HK-2 (cell line): ENCODE measurements around the gene KHDC1.
A peak's percentile ranks its signal among the peaks of the same experiment; 100 is the strongest.
"Not testable (repeated sequence)": the region's sequence is repeated elsewhere in the genome, so short reads cannot be mapped to it uniquely, and the experiment has no call there.

ENCODE experiments used
- DNase-seq: peaks from one replicate; pipeline ENCODE4 v3.0.0-alpha.2; 2018; ENCODE audit not compliant: unreplicated experiment

Gene KHDC1, protein sequence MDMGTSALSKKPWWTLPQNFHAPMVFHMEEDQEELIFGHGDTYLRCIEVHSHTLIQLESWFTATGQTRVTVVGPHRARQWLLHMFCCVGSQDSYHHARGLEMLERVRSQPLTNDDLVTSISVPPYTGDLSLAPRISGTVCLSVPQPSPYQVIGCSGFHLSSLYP

GRCh38 chr6:73262671-73263569 is at the start of gene KHDC1:
Gene KHDC1, minus strand, starts transcription at chr6:73263196. Its CDS starts 20,679 bp downstream, at chr6:73242517.
- peak; percentile 69 for DNase-seq

GRCh38 chr6:73310503-73310845 is 47.5 kb upstream of the KHDC1 start:
- DNase-seq: not testable (repeated sequence)

GRCh38 chr6:73309785-73310502 is 46.9 kb upstream of the KHDC1 start:
- DNase-seq: peak; percentile 78

- DNase-seq: peak; percentile 50
Measured at GRCh38 chr6:73309535-73309784, 46.5 kb upstream of the KHDC1 start.

- DNase-seq: no peak
Measured at GRCh38 chr6:73308712-73309534, 45.9 kb upstream of the KHDC1 start.

- not testable (repeated sequence) for DNase-seq
Measured at GRCh38 chr6:73303773-73304172, 40.8 kb upstream of the KHDC1 start.

DNA sequence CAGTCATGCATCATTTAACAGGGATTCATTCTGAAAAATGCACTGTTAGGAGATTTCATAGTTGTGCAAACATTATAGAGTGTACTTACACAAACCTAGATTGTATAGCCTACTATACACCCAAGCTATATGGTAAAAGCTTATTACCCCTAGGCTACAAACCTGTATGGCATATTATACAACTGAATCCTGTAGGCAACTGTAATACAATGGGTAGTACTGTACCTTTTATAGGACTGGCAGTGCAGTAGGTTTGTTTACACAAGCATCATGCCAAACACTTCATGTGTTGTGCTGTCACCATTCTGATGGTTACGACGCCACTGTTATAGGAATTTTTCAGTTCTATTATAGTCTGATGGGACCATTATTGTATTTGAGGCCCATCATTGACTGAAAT is 39.3 kb upstream of the KHDC1 start:
- DNase-seq: no peak

DNA sequence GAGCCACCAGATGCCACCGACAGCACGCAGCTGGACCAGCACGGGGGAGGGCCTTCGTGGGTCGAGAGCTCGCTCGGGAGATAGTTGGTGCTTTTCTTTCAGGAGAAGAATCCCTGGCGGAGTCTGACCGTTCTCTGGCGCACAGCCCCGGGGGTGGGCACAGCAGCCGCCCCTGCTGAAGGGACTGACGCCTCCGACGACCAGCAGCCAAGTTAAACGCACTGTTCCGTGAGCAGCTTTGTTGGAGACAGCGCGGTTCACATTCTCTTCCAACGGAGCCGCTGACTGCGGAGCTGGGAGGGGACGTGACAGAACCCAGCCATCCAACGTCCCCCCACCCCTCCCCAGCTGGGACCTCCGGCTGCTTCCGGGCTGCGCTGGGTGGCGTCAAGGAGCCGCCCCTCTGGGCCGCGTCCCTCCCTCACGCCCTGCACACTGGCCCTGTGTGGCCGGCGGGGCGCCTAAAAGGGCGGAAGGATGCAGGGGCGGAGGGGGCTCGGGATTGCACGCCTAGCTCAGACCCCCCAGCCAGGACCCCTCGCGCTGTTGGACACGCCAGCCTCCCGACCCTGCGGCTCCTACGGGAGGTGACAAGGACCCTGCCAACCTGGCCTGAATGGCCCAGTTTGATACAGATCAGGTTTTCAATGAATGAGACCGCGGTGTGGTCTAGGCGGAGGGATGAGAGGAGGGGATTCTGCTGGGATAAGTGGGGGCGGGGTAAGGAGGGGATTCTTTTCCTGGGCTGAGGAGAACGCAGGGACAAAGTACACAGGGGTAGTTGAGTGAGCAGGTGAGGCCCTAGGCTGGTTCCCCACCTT is 36.4 kb upstream of the KHDC1 start:
- no peak for DNase-seq

DNA sequence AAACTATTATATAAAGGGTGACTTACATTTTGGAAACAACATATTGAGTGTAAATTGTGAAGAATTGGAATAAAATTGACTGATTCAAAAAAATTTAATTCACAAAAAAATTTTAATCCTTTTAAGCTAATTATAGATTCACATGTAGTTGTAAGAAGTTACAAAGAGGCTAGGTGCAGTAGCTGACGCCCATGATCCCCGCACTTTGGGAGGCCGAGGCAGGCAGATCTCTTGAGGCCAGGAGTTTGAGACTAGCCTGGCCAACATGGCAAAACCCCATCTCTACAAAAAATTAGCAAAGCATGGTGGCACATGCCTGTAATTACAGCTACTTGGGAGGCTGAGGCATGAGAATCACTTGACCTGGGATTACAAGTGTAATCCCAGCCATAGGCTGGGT is 30.3 kb upstream of the KHDC1 start:
- DNase-seq: no peak

DNA sequence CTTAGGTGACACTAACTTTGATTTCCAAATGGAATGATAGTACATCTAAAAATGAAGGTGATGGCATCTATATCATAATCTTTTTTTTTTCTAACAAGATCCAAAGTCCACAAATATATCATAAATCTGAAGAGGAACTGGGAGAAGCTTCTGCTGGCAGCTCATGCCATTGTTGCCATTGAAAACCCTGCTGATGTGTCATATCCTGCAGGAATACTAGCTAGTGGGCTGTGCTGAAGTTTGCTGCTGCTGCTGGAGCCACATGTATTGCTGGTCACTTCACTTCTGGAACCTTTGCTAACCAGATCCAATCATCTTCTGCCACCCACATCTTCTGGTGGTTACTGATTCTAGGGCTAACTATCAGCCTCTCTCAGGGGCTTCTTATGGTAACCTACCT is 27.4 kb upstream of the KHDC1 start:
- DNase-seq: peak; percentile 11

DNA sequence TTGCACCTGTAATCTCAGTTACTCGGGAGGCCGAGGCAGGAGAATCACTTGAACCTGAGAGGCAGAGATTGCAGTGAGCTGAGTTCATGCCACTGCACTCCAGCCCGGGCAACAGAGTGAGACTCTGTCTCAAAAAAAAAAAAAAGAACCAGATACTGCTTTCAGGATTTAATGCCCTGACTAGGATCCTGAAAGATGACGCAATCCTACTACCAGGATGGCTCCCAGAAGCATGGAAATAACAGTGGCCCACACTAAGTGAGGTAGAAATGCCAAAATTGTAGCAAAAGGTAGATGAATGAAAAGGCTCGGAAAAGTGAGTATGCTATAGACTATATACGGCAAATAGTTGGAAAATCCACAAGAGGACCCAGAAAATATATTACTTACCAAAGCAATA is 23.8 kb upstream of the KHDC1 start:
- DNase-seq: no peak

GRCh38 chr6:73285674-73286283 is 22.8 kb upstream of the KHDC1 start:
- no peak for DNase-seq

GRCh38 chr6:73282871-73283270 is 19.9 kb upstream of the KHDC1 start:
- DNase-seq: no peak

GRCh38 chr6:73281684-73282083 is 18.7 kb upstream of the KHDC1 start:
- not testable (repeated sequence) for DNase-seq

DNA sequence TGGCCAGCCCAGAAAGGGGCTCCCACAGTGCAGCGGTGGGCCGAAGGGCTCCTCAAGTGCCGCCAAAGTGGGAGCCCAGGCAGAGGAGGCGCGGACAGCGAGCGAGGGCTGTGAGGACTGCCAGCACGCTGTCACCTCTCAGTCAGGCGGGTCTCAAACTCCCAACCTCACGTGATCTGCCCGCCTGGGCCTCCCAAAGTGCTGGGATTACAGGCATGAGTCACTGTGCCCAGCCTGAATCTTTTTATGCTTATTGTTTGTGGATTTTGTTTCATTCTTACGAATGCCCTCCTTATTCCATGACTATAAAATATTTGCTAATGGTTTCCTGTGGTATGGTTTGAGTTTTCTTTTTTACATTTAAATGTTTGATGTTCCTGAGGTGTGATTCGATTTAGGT is 6.3 kb upstream of the KHDC1 start:
- not testable (repeated sequence) for DNase-seq

DNA sequence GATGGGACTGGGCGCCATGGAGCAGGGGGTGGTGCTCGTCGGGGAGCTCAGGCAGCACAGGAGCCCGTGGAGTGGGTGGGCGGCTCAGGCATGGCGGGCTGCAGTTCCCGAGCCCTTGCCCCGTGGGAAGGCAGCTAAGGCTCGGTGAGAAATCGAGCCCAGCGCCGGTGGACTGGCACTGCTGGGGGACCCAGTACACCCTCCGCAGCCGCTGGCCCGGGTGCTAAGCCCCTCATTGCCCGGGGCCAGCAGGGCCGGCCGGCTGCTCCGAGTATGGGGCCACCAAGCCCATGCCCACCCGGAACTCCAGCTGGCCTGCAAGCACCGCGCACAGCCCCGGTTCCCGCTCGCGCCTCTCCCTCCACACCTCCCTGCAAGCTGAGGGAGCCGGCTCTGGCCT is 5.9 kb upstream of the KHDC1 start:
- DNase-seq: not testable (repeated sequence)

- DNase-seq: peak; percentile 22
Measured at GRCh38 chr6:73264446-73264845, 1.4 kb upstream of the KHDC1 start.

GRCh38 chr6:73263570-73263909 is 544 bp upstream of the KHDC1 start:
- no peak for DNase-seq

GRCh38 chr6:73258721-73259120 is 4.3 kb downstream of the KHDC1 start:
- no peak for DNase-seq

DNA sequence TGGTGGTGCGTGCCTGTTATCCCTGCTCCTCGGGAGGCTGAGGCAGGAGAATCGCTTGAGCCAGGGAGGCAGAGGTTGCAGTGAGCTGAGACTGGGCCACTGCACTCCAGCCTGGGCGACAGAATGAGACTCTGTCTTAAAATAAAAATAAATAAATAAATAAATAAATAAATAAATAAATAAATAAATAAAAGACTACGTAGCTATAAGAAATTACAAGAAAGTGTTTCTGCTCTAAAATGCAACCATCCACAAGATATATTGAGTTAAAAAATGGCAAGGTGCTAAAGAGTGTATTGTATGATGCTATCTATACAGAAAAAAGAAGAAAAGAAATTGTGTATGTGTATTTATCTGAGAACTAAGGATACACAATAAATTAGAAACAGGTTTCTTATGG is 8.7 kb downstream of the KHDC1 start:
- DNase-seq: not testable (repeated sequence)

DNA sequence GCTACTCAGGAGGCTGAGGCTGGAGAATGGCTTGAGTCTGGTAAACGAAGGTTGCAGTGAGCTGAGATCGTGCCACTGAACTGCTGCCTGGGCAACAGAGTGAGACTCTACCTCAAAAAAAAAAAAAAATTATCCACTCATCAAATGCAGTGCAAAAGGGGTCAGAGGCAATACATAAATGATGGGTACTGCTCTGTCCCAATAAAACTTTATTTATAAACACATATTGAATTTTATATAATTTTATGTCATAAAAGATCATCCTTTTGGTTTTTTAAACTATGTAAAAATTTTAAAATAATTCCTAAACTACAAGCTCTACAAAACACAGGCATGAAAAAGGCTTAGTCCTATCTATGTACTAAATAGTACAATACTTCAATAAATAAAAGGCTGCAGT is 10.3 kb downstream of the KHDC1 start:
- DNase-seq: no peak
